GM19238 (cell line): ENCODE data around the gene VMAC.
A peak's percentile ranks its signal among the peaks of the same experiment; 100 is the strongest.

Experiments used
- DNase-seq: peaks from one replicate; pipeline ENCODE4 v3.0.0; 2011; ENCODE audit warnings: low spot score; ENCODE audit not compliant: insufficient read length

The VMAC gene

GRCh38 chr19:5927441-5927821, 22.8 kb downstream of the VMAC start:
- peak; percentile 53 for DNase-seq

DNA sequence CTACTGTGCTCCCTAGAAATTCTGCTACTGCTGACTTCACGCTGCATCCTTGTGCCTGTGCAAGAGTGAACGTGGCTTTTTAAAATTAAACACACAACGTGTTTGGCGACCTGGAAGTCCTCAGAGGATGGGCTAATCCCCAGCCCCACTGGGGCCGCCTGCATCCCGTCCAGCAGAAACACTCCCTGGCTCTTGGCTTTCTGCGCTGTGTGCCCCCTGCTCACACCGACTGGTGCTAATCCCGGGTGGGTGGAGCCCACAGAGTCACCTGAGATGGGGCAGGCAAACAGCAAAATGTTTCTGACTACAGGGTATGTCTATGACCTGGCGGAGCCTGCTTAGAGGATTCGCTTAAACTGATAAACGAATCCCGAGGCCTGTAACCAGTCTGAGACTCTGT, 24.5 kb downstream of the VMAC start:
- no peak for DNase-seq

- no peak for DNase-seq
Observed at GRCh38 chr19:5929625-5930024, 25.0 kb downstream of the VMAC start.

DNA sequence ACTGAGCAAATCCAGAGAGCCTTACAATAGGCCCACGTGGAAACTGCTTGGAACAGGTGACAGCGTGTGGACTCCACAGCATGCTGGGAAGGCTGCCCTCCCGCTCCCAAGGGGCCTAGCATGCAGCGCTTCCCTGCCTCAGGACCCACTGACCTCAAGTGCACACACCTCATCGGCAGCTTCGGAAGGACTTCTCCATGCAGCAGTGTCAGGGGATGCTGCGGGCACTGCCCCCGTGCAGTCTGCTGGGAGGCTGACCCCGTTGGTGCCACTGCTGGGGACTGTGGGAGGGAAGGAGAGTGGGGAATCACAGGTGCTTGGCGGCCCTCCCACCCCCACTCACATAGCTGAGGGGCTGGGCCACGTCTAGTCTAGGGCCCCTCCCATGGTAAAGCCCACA, 26.6 kb downstream of the VMAC start:
- no peak for DNase-seq

DNA sequence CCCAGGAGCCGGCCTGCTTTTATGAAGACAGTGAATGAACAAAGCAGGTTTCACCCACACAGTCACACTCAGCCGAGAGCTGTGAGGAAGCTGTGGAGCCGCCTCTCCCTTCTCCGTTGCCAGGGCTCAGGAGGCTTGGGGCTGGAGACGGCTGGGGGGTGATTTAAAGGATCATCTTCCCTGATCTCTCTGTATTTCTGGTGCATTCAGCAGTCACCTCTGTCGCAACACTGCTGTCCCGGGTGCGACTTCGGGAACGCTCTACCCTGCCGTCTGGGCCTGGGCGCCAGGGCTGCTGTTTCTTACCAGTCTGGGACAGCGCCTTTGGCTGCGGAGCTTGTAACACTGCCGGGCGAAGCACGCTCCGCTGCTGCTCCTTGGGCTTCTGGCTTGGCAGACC, 27.5 kb downstream of the VMAC start:
- DNase-seq, result no peak

DNA sequence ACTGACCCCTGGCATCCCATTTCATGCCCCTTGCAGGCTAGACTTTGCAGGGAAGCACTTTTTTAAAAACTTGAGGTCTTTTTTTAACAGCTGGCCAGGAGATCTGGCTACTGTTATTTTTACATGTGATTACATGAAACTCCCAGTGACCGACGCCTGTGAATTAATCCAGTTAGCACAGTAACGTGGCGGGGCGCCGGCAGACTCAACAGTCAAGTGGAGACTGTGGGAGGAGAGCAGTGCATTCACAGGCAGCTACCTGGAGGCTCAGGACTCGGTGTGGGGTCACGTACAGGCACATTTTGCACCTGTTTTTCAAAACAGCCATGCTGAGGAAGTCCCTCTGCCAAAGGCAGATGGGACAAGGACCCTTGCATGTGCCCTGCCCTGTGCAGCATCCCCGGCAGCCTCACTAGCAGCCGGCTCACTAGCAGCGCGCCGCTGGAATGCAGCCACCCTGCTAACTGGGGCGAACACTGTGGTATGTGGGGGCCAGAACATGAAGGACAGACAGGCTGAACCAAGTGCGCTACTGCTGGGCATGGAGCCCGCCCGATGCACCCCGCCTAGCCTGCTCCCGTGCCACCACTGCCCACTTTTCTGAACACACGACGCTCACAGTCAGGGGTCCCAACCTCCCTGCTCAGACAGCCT, 28.1 kb downstream of the VMAC start:
- DNase-seq, result no peak

GRCh38 chr19:5933391-5934068, 28.9 kb downstream of the VMAC start:
- DNase-seq, result no peak

DNA sequence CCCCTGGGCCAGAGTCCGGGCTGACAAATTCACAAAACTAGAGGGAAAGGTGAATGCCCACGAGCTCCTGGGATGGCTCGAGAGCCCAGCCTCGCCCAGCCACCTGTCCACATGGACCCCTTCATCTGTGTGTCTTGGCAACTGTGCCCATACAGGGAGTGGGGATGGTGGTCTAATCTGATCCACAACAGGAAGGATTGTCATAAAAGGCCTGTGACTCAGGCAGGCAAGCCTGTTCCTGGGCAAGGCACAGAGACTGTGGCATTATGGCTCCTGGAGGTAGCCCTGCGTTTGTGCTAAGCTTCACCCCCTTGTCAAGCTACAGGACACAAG, 29.4 kb downstream of the VMAC start:
- DNase-seq, result no peak

DNA sequence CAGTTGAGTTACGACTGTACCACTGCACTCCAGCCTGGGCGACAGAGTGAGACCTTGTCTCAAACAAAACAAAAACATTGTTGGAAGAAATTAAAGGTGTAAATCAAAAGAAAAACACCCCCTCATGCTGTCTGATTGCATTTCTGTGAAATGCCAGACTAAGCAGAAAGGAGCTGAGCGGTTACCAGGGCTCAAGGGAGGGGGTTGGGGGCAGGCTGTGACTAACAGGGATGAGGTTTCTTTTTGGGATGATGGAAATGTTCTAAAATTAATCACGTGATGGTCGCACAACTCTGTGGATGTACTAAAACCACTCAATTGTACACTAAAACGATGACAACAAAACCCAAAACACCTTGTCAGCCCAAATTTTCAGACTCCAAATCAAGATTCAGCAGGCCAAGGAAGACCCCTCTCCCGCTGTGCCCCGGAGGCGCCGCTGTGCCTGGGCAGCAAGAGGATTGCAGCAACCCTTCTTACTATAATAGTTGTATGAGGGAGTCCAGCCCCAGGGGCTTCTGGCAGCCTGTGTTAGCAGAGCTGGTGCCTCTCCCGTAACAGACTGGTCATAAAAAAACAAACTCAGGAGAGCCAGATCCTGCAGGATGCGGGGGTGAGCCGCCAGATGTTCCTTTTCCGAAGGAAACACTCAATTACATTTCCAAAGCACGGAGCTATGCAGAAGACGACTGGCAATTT, 30.3 kb downstream of the VMAC start:
- no peak for DNase-seq

GRCh38 chr19:5935473-5936291, 31.0 kb downstream of the VMAC start:
- no peak for DNase-seq

DNA sequence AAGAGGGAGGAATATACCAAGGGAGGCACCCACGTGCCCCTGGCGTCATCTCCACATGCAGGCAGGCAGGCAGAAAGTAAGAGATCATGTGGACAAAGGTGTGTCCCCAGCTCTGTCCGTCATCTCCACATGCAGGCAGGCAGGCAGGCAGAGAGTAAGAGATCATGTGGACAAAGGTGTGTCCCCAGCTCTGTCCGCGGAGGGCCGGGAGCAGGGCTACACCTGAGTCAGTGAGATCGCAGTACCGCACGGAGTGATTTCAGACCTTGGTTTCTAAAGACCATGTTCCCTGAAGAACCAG, 31.6 kb downstream of the VMAC start:
- no peak for DNase-seq

- DNase-seq, result no peak
Observed at GRCh38 chr19:5937550-5937949, 32.9 kb downstream of the VMAC start.

DNA sequence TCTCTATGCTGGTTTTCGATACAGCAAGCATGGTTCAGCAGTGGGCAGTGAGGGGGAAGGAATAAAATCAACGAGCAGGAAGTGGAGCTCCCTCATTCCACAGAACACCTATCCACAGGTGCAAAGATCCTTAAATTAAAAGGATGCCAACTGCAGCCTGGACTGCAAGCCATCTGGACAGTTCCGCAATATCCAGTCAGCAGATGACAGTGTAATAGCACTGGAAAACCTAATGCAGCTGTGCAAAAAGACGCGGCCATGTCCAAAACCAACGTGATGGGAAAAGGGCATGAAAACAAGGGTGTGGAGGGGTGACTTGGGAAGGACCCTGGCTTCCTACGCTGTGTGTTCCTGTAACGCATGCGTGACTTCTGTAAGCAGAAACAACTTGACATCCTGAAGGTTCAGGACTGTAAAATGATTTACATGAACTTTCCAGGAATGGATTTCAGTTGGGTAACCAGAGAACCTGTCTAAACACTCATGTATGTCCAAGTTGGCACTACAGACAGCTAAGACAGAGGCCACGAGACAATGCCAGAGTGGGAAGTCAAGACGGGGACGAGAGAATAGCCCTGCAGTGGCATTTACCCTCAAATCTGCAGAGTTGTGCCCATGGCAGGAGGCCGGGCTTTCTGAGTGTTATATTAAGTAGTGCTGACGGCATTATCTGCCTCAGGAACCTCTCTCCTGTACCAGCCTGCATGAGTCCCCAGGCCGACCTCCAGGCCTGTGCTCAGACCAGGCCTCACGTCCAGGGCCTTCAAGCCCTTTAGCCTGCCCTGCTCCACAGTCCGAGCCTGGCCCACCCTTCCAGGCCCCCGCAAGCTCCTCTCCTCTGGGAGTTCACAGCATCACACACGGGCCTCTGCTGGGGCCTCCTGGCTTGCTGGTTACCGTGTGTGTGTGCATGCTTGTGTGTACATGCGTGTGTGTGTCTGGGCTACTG, 35.9 kb downstream of the VMAC start:
- DNase-seq, result no peak

GRCh38 chr19:5941673-5942072, 37.0 kb downstream of the VMAC start:
- no peak for DNase-seq

GRCh38 chr19:5943045-5943444, 38.4 kb downstream of the VMAC start:
- no peak for DNase-seq

- no peak for DNase-seq
Observed at GRCh38 chr19:5943623-5944022, 39.0 kb downstream of the VMAC start.

DNA sequence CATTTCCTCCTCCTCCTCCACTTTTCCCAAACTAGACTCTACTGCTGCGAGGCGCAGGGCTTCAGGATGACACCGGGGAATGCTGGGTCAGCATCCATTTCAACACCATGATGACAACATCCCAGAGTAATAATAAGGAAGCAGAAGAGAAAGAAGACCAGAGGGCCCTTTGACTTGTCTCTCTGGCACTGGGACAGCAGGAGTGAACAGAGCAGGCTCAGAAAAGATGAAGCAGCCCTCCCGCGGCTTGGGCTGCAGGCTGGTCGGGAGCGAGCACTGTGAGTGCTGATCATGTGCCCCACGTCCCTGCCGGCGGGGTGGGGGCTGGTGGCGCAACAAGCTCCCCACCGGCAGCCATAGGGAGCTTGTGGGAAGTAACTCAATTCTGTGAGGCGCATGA, 42.8 kb downstream of the VMAC start:
- no peak for DNase-seq

- DNase-seq, result no peak
Observed at GRCh38 chr19:5948752-5949564, 44.3 kb downstream of the VMAC start.

- no peak for DNase-seq
Observed at GRCh38 chr19:5949792-5950305, 45.2 kb downstream of the VMAC start.

DNA sequence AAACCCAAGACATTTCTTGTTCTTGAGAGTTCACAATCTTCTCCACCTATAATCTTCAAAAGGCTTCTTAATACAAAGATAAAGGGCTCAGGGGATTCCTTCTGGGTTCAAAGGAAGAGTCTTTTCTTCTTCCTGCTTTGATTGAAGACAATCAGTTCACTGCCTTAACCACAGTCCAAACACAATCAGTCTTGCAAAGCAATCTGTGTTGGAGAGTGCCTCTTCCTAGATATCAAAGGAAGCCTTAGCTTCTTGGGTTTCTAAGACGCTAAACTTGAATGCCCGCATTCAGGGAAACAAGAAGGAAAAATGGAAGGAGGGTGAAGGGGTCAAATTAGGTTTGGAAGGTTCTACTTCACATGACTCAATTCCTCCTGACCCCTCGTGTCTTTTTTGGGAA, 46.1 kb downstream of the VMAC start:
- DNase-seq, result no peak
